Thyroid gland (tissue), 4 donors: ENCODE data around the gene WDSUB1.

ENCODE experiments used
- POLR2A ChIP-seq, 2 donors: fragments of 450-650 bp; IDR thresholded peaks; one replicate each; pipeline ENCODE4 v1.6.1; 2017; ENCODE audit warnings: antibody characterized with exemption in 2 of 2, mild to moderate bottlenecking in 2 of 2, moderate library complexity in 1 of 2
- TF ChIP-seq, protein P1 (sequence below), 6 experiments: fragments of 200-600 bp in 3 of 6; fragments of 450-650 bp in 3 of 6; sonication (generic) in 3 of 6; IDR thresholded peaks; one replicate each; pipeline ENCODE4 v1.5.1; 2016 to 2019; ENCODE audit warnings: antibody characterized with exemption in 6 of 6, mild to moderate bottlenecking in 2 of 6, inconsistent platforms in 1 of 6, moderate library complexity in 1 of 6

DNA sequence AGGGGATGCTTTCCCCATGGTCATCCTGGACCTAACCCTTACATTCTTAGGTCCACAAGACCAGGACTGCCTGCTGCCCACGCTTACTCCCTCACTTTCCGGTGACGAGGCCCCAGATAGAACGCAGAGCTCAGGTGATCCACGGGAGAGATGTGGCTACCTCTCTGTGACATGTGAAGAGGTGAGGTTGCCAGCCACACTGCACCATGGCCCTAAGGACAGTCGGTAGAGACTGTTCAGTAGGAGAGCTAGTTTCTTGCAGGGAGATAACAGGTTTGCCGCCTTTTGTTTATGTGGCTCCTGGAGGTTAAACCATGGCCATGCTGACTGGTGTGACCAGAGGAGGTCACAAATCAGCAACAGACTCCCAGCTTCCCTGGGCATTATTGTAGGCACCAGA lies 71.4 kb downstream of the WDSUB1 start:
- TF ChIP-seq, protein P1, sequence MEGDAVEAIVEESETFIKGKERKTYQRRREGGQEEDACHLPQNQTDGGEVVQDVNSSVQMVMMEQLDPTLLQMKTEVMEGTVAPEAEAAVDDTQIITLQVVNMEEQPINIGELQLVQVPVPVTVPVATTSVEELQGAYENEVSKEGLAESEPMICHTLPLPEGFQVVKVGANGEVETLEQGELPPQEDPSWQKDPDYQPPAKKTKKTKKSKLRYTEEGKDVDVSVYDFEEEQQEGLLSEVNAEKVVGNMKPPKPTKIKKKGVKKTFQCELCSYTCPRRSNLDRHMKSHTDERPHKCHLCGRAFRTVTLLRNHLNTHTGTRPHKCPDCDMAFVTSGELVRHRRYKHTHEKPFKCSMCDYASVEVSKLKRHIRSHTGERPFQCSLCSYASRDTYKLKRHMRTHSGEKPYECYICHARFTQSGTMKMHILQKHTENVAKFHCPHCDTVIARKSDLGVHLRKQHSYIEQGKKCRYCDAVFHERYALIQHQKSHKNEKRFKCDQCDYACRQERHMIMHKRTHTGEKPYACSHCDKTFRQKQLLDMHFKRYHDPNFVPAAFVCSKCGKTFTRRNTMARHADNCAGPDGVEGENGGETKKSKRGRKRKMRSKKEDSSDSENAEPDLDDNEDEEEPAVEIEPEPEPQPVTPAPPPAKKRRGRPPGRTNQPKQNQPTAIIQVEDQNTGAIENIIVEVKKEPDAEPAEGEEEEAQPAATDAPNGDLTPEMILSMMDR (IDR thresholded peaks at IDR 0.05) = no peak
- TF ChIP-seq POLR2A (IDR thresholded peaks at IDR 0.05) = no peak
